WI38 (cell line): ENCODE measurements around the gene BAIAP2.

Source experiments
- H3K4me3 ChIP-seq: 2 replicates; pipeline ENCODE4 v1.5.1; 2011; ENCODE audit warnings: low read depth, mild to moderate bottlenecking, control low read depth, low read length
- CTCF ChIP-seq: IDR thresholded peaks from 2 replicates; pipeline ENCODE4 v1.5.1; 2012; ENCODE audit warnings: low read depth, mild to moderate bottlenecking, control low read depth, low read length

Gene BAIAP2

GRCh38 chr17:81101614-81102306 is 66.8 kb downstream of the BAIAP2 start:
- no peak overlapping the region for H3K4me3 ChIP-seq
- TF ChIP-seq CTCF: peak; percentile 100

GRCh38 chr17:81102352-81102751 is 67.4 kb downstream of the BAIAP2 start:
- no peak for TF ChIP-seq CTCF
- H3K4me3 ChIP-seq: no peak overlapping the region

GRCh38 chr17:81102869-81103268 is 67.9 kb downstream of the BAIAP2 start:
- TF ChIP-seq CTCF: no peak
- H3K4me3 ChIP-seq: no peak overlapping the region

DNA sequence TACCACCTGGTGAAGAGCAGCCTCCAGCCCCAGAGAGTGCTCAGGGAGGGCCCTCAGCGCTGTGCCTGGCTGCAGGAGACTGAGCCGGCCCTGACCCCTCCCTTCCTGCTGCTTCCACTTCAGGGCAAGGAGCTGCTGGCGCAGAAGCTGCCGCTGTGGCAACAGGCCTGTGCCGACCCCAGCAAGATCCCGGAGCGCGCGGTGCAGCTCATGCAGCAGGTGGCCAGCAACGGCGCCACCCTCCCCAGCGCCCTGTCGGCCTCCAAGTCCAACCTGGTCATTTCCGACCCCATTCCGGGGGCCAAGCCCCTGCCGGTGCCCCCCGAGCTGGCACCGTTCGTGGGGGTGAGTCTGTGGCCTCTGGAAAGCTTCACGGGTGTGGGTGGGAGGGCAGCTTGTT is 68.4 kb downstream of the BAIAP2 start:
- TF ChIP-seq CTCF: no peak
- H3K4me3 ChIP-seq: no peak overlapping the region

DNA sequence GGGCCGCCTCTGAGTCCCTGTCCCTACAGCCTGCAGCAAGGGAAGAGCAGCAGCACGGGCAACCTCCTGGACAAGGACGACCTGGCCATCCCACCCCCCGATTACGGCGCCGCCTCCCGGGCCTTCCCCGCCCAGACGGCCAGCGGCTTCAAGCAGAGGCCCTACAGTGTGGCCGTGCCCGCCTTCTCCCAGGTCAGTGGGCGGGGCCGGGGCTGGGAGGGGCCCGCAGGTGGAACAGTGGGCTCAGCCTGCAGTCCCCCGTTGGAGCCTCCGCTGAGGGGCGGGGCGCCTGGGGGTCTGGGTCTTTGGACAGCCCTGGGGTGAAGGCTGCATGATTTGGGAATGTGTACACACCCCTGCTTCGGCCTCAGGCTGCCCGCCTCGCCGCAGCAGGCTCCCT is 71.8 kb downstream of the BAIAP2 start:
- TF ChIP-seq CTCF: no peak

DNA sequence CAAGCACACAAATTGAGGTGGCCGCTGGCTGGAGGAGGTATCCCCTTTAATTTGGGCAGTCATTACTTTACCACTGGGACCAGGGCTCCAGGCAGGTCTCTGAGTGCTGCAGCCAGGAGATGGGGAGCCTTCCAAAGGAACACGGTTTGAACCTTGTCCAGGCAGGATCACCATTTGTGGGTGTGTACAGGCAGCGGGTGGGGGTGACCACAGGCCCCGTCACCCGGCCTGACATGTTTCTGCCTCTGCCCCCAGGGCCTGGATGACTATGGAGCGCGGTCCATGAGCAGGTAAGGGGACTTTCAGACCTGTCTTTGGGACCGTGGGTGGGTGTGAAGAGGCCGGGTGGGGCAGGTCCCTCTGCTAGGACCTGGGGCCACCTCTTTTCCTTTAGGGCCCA is 73.3 kb downstream of the BAIAP2 start:
- no peak for TF ChIP-seq CTCF
- H3K4me3 ChIP-seq: no peak overlapping the region

More for the DNA sequence above, 71.8 kb downstream of the BAIAP2 start:
- no peak overlapping the region for H3K4me3 ChIP-seq

DNA sequence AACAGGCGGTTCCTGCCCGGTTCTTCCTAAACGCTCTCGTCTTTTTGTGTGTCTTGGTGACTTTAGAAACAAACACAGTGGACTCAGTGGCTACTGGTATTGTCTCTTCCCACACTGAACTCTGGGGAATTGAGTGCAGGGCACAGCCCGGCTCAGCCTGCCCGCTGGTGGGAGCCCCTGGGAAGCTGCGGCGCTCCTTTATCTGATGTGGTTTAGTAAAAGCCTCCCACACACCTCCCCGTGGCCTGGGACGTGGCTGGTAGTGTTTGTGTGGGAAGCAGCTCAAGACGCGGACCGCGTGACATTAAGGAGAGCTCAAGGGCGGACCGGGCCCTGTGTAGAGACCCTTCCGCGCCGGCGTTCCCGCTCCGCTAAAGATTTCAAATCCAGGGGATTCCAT is 75.0 kb downstream of the BAIAP2 start:
- TF ChIP-seq CTCF: no peak
- no peak overlapping the region for H3K4me3 ChIP-seq
